GM19372 (cell line): ENCODE measurements around the gene GPATCH1.
"Not testable (repeated sequence)": the region's sequence is repeated elsewhere in the genome, so short reads cannot be mapped to it uniquely, and the experiment has no call there.

ENCODE experiments used
- ATAC-seq: cut with Tn5 transposase; IDR thresholded peaks from one replicate; pipeline ENCODE4 v1.9.1; 2021; ENCODE audit warnings: mild to moderate bottlenecking, low read depth, moderate library complexity; ENCODE audit not compliant: unreplicated experiment

GPATCH1 gene

GRCh38 chr19:33110137-33110910 lies 29.3 kb downstream of the GPATCH1 start:
- ATAC-seq = no peak

GRCh38 chr19:33111587-33111986 lies 30.6 kb downstream of the GPATCH1 start:
- no peak for ATAC-seq

GRCh38 chr19:33114312-33114711 lies 33.3 kb downstream of the GPATCH1 start:
- no peak for ATAC-seq

GRCh38 chr19:33117501-33117900 lies 36.5 kb downstream of the GPATCH1 start:
- ATAC-seq = no peak

- ATAC-seq = no peak
These were observed 37.7 kb downstream of the GPATCH1 start for GRCh38 chr19:33118643-33119042.

GRCh38 chr19:33124207-33125098 lies 43.5 kb downstream of the GPATCH1 start:
- ATAC-seq = no peak

GRCh38 chr19:33125929-33126388 lies 45.0 kb downstream of the GPATCH1 start:
- no peak for ATAC-seq

GRCh38 chr19:33126712-33127111 lies 45.7 kb downstream of the GPATCH1 start:
- ATAC-seq = not testable (repeated sequence)

- ATAC-seq = no peak
These were observed 48.9 kb downstream of the GPATCH1 start for GRCh38 chr19:33129901-33130300.

GRCh38 chr19:33130433-33130832 lies 49.5 kb downstream of the GPATCH1 start:
- ATAC-seq = no peak

GRCh38 chr19:33132021-33132420 lies 51.0 kb downstream of the GPATCH1 start, which contains the start of gene WDR88:
TSS of gene WDR88 (plus strand) at chr19:33132114. CDS start at chr19:33132170, 56 bp downstream.
- ATAC-seq = no peak

GRCh38 chr19:33132425-33132824 lies 51.4 kb downstream of the GPATCH1 start:
- ATAC-seq = no peak

- no peak for ATAC-seq
These were observed 52.6 kb downstream of the GPATCH1 start for GRCh38 chr19:33133438-33134031.

- no peak for ATAC-seq
These were observed 53.6 kb downstream of the GPATCH1 start for GRCh38 chr19:33134571-33135041.

- ATAC-seq = no peak
These were observed 58.2 kb downstream of the GPATCH1 start for GRCh38 chr19:33139165-33139564.

- peak; percentile 59 for ATAC-seq
These were observed 63.0 kb downstream of the GPATCH1 start for GRCh38 chr19:33143897-33144405.

- ATAC-seq = no peak
These were observed 65.2 kb downstream of the GPATCH1 start for GRCh38 chr19:33146209-33146608.

- ATAC-seq = no peak
These were observed 66.6 kb downstream of the GPATCH1 start for GRCh38 chr19:33147538-33147937.

GRCh38 chr19:33150852-33151518 lies 70.0 kb downstream of the GPATCH1 start:
- ATAC-seq = no peak

- ATAC-seq = no peak
These were observed 71.2 kb downstream of the GPATCH1 start for GRCh38 chr19:33152176-33152575.
